HFFc6 (cell line): ENCODE results near the gene SNTB2. TPM values are rescaled to one million over a fixed set of nuclear protein-coding genes. Genes with fewer than 3 reads are reported as not detected.

Experiments
- DNase-seq: peaks from one replicate; pipeline ENCODE4 v3.0.0-alpha.2; 2018
- H3K27ac Mint-ChIP-seq: 2 replicates; pipeline ENCODE4 v1.8.0; 2020; ENCODE audit warnings: mild to moderate bottlenecking, mixed read lengths
- H3K27me3 Mint-ChIP-seq: 2 replicates; pipeline ENCODE4 v1.8.0; 2021; ENCODE audit warnings: mild to moderate bottlenecking, moderate library complexity, mixed read lengths; ENCODE audit not compliant: insufficient read depth
- H3K36me3 Mint-ChIP-seq: 2 replicates; pipeline ENCODE4 v1.8.0; 2021; ENCODE audit warnings: low read depth, mixed read lengths
- H3K4me1 Mint-ChIP-seq: 2 replicates; pipeline ENCODE4 v1.8.0; 2020; ENCODE audit warnings: low read depth, mixed read lengths
- H3K4me3 Mint-ChIP-seq: 2 replicates; pipeline ENCODE4 v1.8.0; 2020; ENCODE audit warnings: mild to moderate bottlenecking, moderate library complexity, mixed read lengths
- H3K9me3 Mint-ChIP-seq: 2 replicates; pipeline ENCODE4 v1.8.0; 2020; ENCODE audit warnings: mild to moderate bottlenecking, mixed read lengths
- CTCF ChIP-seq: fragments of 200-600 bp; sonication (generic); IDR thresholded peaks from 2 replicates; pipeline ENCODE4 v1.5.0; 2021; ENCODE audit warnings: antibody characterized with exemption, mild to moderate bottlenecking
- total RNA-seq, 6 experiments: library from RNA; stranded (reverse); fragmentation: NEBNext Ultra II Directional; extraction: Animal tissue kit (Norgen Biotek cat#: 25700); gene quantifications; 2 replicates in 1 of 6; 3 replicates in 5 of 6; pipeline ENCODE4 v1.2.3, GENCODE V29; 2021

SNTB2 gene
- total RNA-seq, 6 experiments from 2014 or later: 52.0 to 64.8 (median 58.6) TPM

- DNase-seq: peak; percentile 66
- Mint-ChIP-seq H3K4me3 (no peak overlapping the region), H3K4me1 (peaks cover 57% of the 10 kb centered on the region), H3K27ac (peak overlapping the region; percentile 7), H3K27me3 (no peaks in the 10 kb centered on the region), H3K9me3 (no peaks in the 10 kb centered on the region), H3K36me3 (peaks cover 10% of the 10 kb centered on the region; the same call in 1 of the 2 replicates)
- no peak for TF ChIP-seq CTCF
Observed at GRCh38 chr16:69176033-69176800, 10.7 kb upstream of the SNTB2 start.

- Mint-ChIP-seq H3K4me3 (peak overlapping the region; percentile 22; the same call in 1 of the 2 replicates), H3K4me1 (peaks cover 40% of the 10 kb centered on the region), H3K27me3 (no peaks in the 10 kb centered on the region), H3K27ac (peak overlapping the region; percentile 72), H3K9me3 (no peaks in the 10 kb centered on the region), H3K36me3 (peaks cover 4% of the 10 kb centered on the region; the same call in 1 of the 2 replicates)
- TF ChIP-seq CTCF: no peak
- DNase-seq: peak; percentile 80
Observed at GRCh38 chr16:69179328-69180010, 7.5 kb upstream of the SNTB2 start.

GRCh38 chr16:69180011-69180338 lies 7.0 kb upstream of the SNTB2 start:
- H3K4me3 Mint-ChIP-seq: peak overlapping the region; percentile 22; the same call in 1 of the 2 replicates
- no peak for DNase-seq
- H3K9me3 Mint-ChIP-seq: no peaks in the 10 kb centered on the region
- no peaks in the 10 kb centered on the region for H3K27me3 Mint-ChIP-seq
- no peak for TF ChIP-seq CTCF
- H3K4me1 Mint-ChIP-seq: peaks cover 40% of the 10 kb centered on the region
- H3K36me3 Mint-ChIP-seq: peaks cover 4% of the 10 kb centered on the region; the same call in 1 of the 2 replicates
- peak overlapping the region; percentile 72 for H3K27ac Mint-ChIP-seq

GRCh38 chr16:69182730-69183416 lies 4.1 kb upstream of the SNTB2 start:
- Mint-ChIP-seq H3K4me3 (no peak overlapping the region), H3K27me3 (no peaks in the 10 kb centered on the region), H3K4me1 (peaks cover 34% of the 10 kb centered on the region), H3K36me3 (peaks cover 2% of the 10 kb centered on the region; the same call in 1 of the 2 replicates), H3K9me3 (no peaks in the 10 kb centered on the region), H3K27ac (no peak overlapping the region)
- no peak for TF ChIP-seq CTCF
- no peak for DNase-seq

GRCh38 chr16:69187446-69188235 lies 677 bp downstream of the SNTB2 start:
- Mint-ChIP-seq H3K27ac (peak overlapping the region; percentile 58), H3K4me3 (peak overlapping the region; percentile 90), H3K36me3 (peaks cover 11% of the 10 kb centered on the region), H3K9me3 (no peaks in the 10 kb centered on the region), H3K4me1 (peaks cover 56% of the 10 kb centered on the region), H3K27me3 (no peaks in the 10 kb centered on the region)
- TF ChIP-seq CTCF: no peak
- no peak for DNase-seq
